NB4 (cell line): ENCODE results near the gene KIF5C.

ENCODE experiments used
- CTCF ChIP-seq: IDR thresholded peaks from one replicate; pipeline ENCODE4 v1.5.1; 2012; ENCODE audit warnings: low read depth, low read length
- MAX ChIP-seq: IDR thresholded peaks from 2 replicates; pipeline ENCODE4 v1.6.1; 2011; ENCODE audit warnings: low read depth, low read length
- MYC ChIP-seq: IDR thresholded peaks from 2 replicates; pipeline ENCODE4 v1.6.1; 2011; ENCODE audit warnings: low read depth, low read length
- POLR2A ChIP-seq: IDR thresholded peaks from 2 replicates; pipeline ENCODE4 v1.6.1; 2011; ENCODE audit warnings: mild to moderate bottlenecking; ENCODE audit not compliant: insufficient read length; ENCODE audit errors: extremely low read depth

GRCh38 chr2:149057401-149057800 lies 182.4 kb downstream of the KIF5C start:
- TF ChIP-seq POLR2A (no peak), CTCF (no peak), MAX (no peak), MYC (no peak)
